ENCODE measurements around the gene MFAP4. TPM values are rescaled to one million over a fixed set of nuclear protein-coding genes. Genes with fewer than 3 reads are reported as not detected.

MFAP4 gene
- total RNA-seq, 4 donors from 2014 or later = 30.6 to 131 (median 53.4) TPM

GRCh38 chr17:19382531-19383444 is 4.2 kb downstream of the MFAP4 start:
- TF ChIP-seq EP300 (IDR thresholded peaks at IDR 0.05) = no peak
- Histone ChIP-seq H3K36me3 (peaks cover 2 to 53% (median 30%) of the 10 kb centered on the region in 3 donors), H3K4me1 (peaks cover 0 to 87% (median 47%) of the 10 kb centered on the region in 4 donors), H3K27ac (peak overlapping the region; percentile 6 to 97 (median 64)), H3K4me3 (no peak overlapping the region), H3K9me3 (no peaks in the 10 kb centered on the region), H3K27me3 (no peaks in the 10 kb centered on the region)
- 77 to 79% methylated on average over 11 to 13 of the region's 13 CpGs for WGBS, 2 donors
- no peak for DNase-seq (ENCODE audit: low spot score in 2 of 2)

- Histone ChIP-seq H3K27ac (peak overlapping the region in 3 of 4 donors; percentile 6 to 94 (median 33)), H3K4me1 (peaks cover 0 to 82% (median 41%) of the 10 kb centered on the region in 4 donors), H3K27me3 (no peaks in the 10 kb centered on the region), H3K9me3 (no peaks in the 10 kb centered on the region), H3K36me3 (peaks cover 2 to 53% (median 30%) of the 10 kb centered on the region in 3 donors), H3K4me3 (no peak overlapping the region)
- WGBS, 2 donors = 88% methylated on average over 29 to 31 of the region's 31 CpGs
- TF ChIP-seq CTCF (IDR thresholded peaks at IDR 0.05) (no peak), POLR2A (IDR thresholded peaks at IDR 0.05) (no peak), EP300 (IDR thresholded peaks at IDR 0.05) (no peak)
- DNase-seq (ENCODE audit: low spot score in 2 of 2) = no peak
Observed at GRCh38 chr17:19381741-19382444, 5.1 kb downstream of the MFAP4 start.

- peak overlapping the region in 2 of 4 donors; percentile 33 to 94 for H3K27ac ChIP-seq
Observed at GRCh38 chr17:19381361-19381740, 5.6 kb downstream of the MFAP4 start.

GRCh38 chr17:19380481-19381301 is 6.3 kb downstream of the MFAP4 start:
- Histone ChIP-seq H3K27ac (peak overlapping the region in 1 of 4 donors; percentile 99), H3K36me3 (peaks cover 2 to 53% (median 30%) of the 10 kb centered on the region in 3 donors), H3K4me3 (no peak overlapping the region), H3K4me1 (peaks cover 0 to 76% (median 32%) of the 10 kb centered on the region in 4 donors), H3K9me3 (no peaks in the 10 kb centered on the region), H3K27me3 (no peaks in the 10 kb centered on the region)
- 90 to 91% methylated on average over 21 to 26 of the region's 29 CpGs for WGBS, 2 donors
- DNase-seq (ENCODE audit: low spot score in 2 of 2) = no peak
- no peak for TF ChIP-seq CTCF (IDR thresholded peaks at IDR 0.05)
- TF ChIP-seq EP300 (IDR thresholded peaks at IDR 0.05) = no peak
- TF ChIP-seq POLR2A (IDR thresholded peaks at IDR 0.05) = no peak

More at GRCh38 chr17:19381361-19381740, 5.6 kb downstream of the MFAP4 start:
- Histone ChIP-seq H3K9me3 (no peaks in the 10 kb centered on the region), H3K27me3 (no peaks in the 10 kb centered on the region), H3K36me3 (peaks cover 2 to 53% (median 30%) of the 10 kb centered on the region in 3 donors), H3K4me3 (no peak overlapping the region), H3K4me1 (peaks cover 0 to 80% (median 38%) of the 10 kb centered on the region in 4 donors)
- WGBS, 2 donors = 80 to 92% methylated on average over 7 of the region's 7 CpGs
- DNase-seq (ENCODE audit: low spot score in 2 of 2) = no peak
- no peak for TF ChIP-seq EP300 (IDR thresholded peaks at IDR 0.05)
- no peak for TF ChIP-seq POLR2A (IDR thresholded peaks at IDR 0.05)
- TF ChIP-seq CTCF (IDR thresholded peaks at IDR 0.05) = no peak
